ENCODE data around the gene TBX10. TPM values are rescaled to one million over a fixed set of nuclear protein-coding genes. Genes with fewer than 3 reads are reported as not detected.
"Not testable (repeated sequence)": the region's sequence is repeated elsewhere in the genome, so short reads cannot be mapped to it uniquely, and the experiment has no call there.

The TBX10 gene
- total and polyA plus RNA-seq, 2 donors, result 0.05 to 0.09 TPM

- 98% methylated on average over 26 of the region's 26 CpGs for WGBS
- not testable (repeated sequence) for H3K9me3 ChIP-seq (ENCODE audit: control insufficient read depth in 2 of 2, insufficient read depth in 1 of 2, low read length in 1 of 2); H3K36me3 ChIP-seq (ENCODE audit: control insufficient read depth in 2 of 2, insufficient read depth in 2 of 2, low read length in 1 of 2); H3K4me3 ChIP-seq (ENCODE audit: low read length in 2 of 2); H3K27me3 ChIP-seq (ENCODE audit: control insufficient read depth in 2 of 2, insufficient read depth in 1 of 2, low read length in 1 of 2); DNase-seq (ENCODE audit: low read depth in 6 of 9, low spot score in 9 of 9); H3K4me1 ChIP-seq (ENCODE audit: control insufficient read depth in 2 of 2, insufficient read depth in 2 of 2, low read length in 2 of 2); H3K27ac ChIP-seq (ENCODE audit: low read depth in 1 of 2, low read length in 1 of 2)
Measured at GRCh38 chr11:67597963-67598362, 41.6 kb downstream of the TBX10 start.

GRCh38 chr11:67597458-67597857 is 42.1 kb downstream of the TBX10 start:
- not testable (repeated sequence) for H3K4me3 ChIP-seq (ENCODE audit: low read length in 2 of 2); H3K27me3 ChIP-seq (ENCODE audit: control insufficient read depth in 2 of 2, insufficient read depth in 1 of 2, low read length in 1 of 2); H3K36me3 ChIP-seq (ENCODE audit: control insufficient read depth in 2 of 2, insufficient read depth in 2 of 2, low read length in 1 of 2); H3K9me3 ChIP-seq (ENCODE audit: control insufficient read depth in 2 of 2, insufficient read depth in 1 of 2, low read length in 1 of 2); DNase-seq (ENCODE audit: low read depth in 6 of 9, low spot score in 9 of 9); H3K27ac ChIP-seq (ENCODE audit: low read depth in 1 of 2, low read length in 1 of 2); H3K4me1 ChIP-seq (ENCODE audit: control insufficient read depth in 2 of 2, insufficient read depth in 2 of 2, low read length in 2 of 2)
- no CpG with 5 or more reads among the region's 3 CpGs for WGBS

GRCh38 chr11:67596753-67597300 is 42.7 kb downstream of the TBX10 start:
- H3K27ac ChIP-seq (ENCODE audit: low read depth in 1 of 2, low read length in 1 of 2), result no peak overlapping the region
- peaks cover 0 to 9% of the 10 kb centered on the region in 2 donors for H3K27me3 ChIP-seq (ENCODE audit: control insufficient read depth in 2 of 2, insufficient read depth in 1 of 2, low read length in 1 of 2)
- 98% methylated on average over 1 of the region's 1 CpG for WGBS
- no peak for DNase-seq (ENCODE audit: low read depth in 6 of 9, low spot score in 9 of 9)
- H3K9me3 ChIP-seq (ENCODE audit: control insufficient read depth in 2 of 2, insufficient read depth in 1 of 2, low read length in 1 of 2), result peaks cover 0 to 4% of the 10 kb centered on the region in 2 donors
- no peak overlapping the region for H3K4me3 ChIP-seq (ENCODE audit: low read length in 2 of 2)
- peaks cover 0 to 8% of the 10 kb centered on the region in 2 donors for H3K4me1 ChIP-seq (ENCODE audit: control insufficient read depth in 2 of 2, insufficient read depth in 2 of 2, low read length in 2 of 2)
- H3K36me3 ChIP-seq (ENCODE audit: control insufficient read depth in 2 of 2, insufficient read depth in 2 of 2, low read length in 1 of 2), result no peaks in the 10 kb centered on the region

- Histone ChIP-seq H3K27ac (ENCODE audit: low read depth in 1 of 2, low read length in 1 of 2) (no peak overlapping the region), H3K9me3 (ENCODE audit: control insufficient read depth in 2 of 2, insufficient read depth in 1 of 2, low read length in 1 of 2) (peaks cover 0 to 4% of the 10 kb centered on the region in 2 donors), H3K4me3 (ENCODE audit: low read length in 2 of 2) (no peak overlapping the region), H3K36me3 (ENCODE audit: control insufficient read depth in 2 of 2, insufficient read depth in 2 of 2, low read length in 1 of 2) (no peaks in the 10 kb centered on the region), H3K4me1 (ENCODE audit: control insufficient read depth in 2 of 2, insufficient read depth in 2 of 2, low read length in 2 of 2) (no peaks in the 10 kb centered on the region), H3K27me3 (ENCODE audit: control insufficient read depth in 2 of 2, insufficient read depth in 1 of 2, low read length in 1 of 2) (no peaks in the 10 kb centered on the region)
- no peak for DNase-seq (ENCODE audit: low read depth in 6 of 9, low spot score in 9 of 9)
- WGBS, result 69% methylated on average over 3 of the region's 3 CpGs
Measured at GRCh38 chr11:67594480-67594879, 45.1 kb downstream of the TBX10 start.

GRCh38 chr11:67593565-67593905 is 46.0 kb downstream of the TBX10 start:
- no peaks in the 10 kb centered on the region for H3K36me3 ChIP-seq (ENCODE audit: control insufficient read depth in 2 of 2, insufficient read depth in 2 of 2, low read length in 1 of 2)
- no peak for DNase-seq (ENCODE audit: low read depth in 6 of 9, low spot score in 9 of 9)
- H3K4me1 ChIP-seq (ENCODE audit: control insufficient read depth in 2 of 2, insufficient read depth in 2 of 2, low read length in 2 of 2), result no peaks in the 10 kb centered on the region
- H3K27ac ChIP-seq (ENCODE audit: low read depth in 1 of 2, low read length in 1 of 2), result no peak overlapping the region
- no peak overlapping the region for H3K4me3 ChIP-seq (ENCODE audit: low read length in 2 of 2)
- peaks cover 0 to 4% of the 10 kb centered on the region in 2 donors for H3K9me3 ChIP-seq (ENCODE audit: control insufficient read depth in 2 of 2, insufficient read depth in 1 of 2, low read length in 1 of 2)
- 92% methylated on average over 3 of the region's 3 CpGs for WGBS
- H3K27me3 ChIP-seq (ENCODE audit: control insufficient read depth in 2 of 2, insufficient read depth in 1 of 2, low read length in 1 of 2), result no peaks in the 10 kb centered on the region

- Histone ChIP-seq H3K27ac (ENCODE audit: low read depth in 1 of 2, low read length in 1 of 2) (no peak overlapping the region), H3K4me1 (ENCODE audit: control insufficient read depth in 2 of 2, insufficient read depth in 2 of 2, low read length in 2 of 2) (no peaks in the 10 kb centered on the region), H3K9me3 (ENCODE audit: control insufficient read depth in 2 of 2, insufficient read depth in 1 of 2, low read length in 1 of 2) (peaks cover 0 to 3% of the 10 kb centered on the region in 2 donors), H3K4me3 (ENCODE audit: low read length in 2 of 2) (no peak overlapping the region), H3K36me3 (ENCODE audit: control insufficient read depth in 2 of 2, insufficient read depth in 2 of 2, low read length in 1 of 2) (no peaks in the 10 kb centered on the region), H3K27me3 (ENCODE audit: control insufficient read depth in 2 of 2, insufficient read depth in 1 of 2, low read length in 1 of 2) (no peaks in the 10 kb centered on the region)
- 91% methylated on average over 12 of the region's 12 CpGs for whole genome bisulfite sequencing
- no peak for DNase-seq (ENCODE audit: low read depth in 6 of 9, low spot score in 9 of 9)
Measured at GRCh38 chr11:67592880-67593564, 46.5 kb downstream of the TBX10 start.

GRCh38 chr11:67588899-67589415 is 50.6 kb downstream of the TBX10 start:
- H3K4me3 ChIP-seq (ENCODE audit: low read length in 2 of 2); H3K27ac ChIP-seq (ENCODE audit: low read depth in 1 of 2, low read length in 1 of 2); DNase-seq (ENCODE audit: low read depth in 6 of 9, low spot score in 9 of 9); H3K9me3 ChIP-seq (ENCODE audit: control insufficient read depth in 2 of 2, insufficient read depth in 1 of 2, low read length in 1 of 2); H3K27me3 ChIP-seq (ENCODE audit: control insufficient read depth in 2 of 2, insufficient read depth in 1 of 2, low read length in 1 of 2): not testable (repeated sequence)
- WGBS, result 89% methylated on average over 11 of the region's 11 CpGs
- Histone ChIP-seq H3K36me3 (ENCODE audit: control insufficient read depth in 2 of 2, insufficient read depth in 2 of 2, low read length in 1 of 2) (peaks cover 5 to 14% of the 10 kb centered on the region in 2 donors), H3K4me1 (ENCODE audit: control insufficient read depth in 2 of 2, insufficient read depth in 2 of 2, low read length in 2 of 2) (peaks cover 0 to 15% of the 10 kb centered on the region in 2 donors)

- Histone ChIP-seq H3K9me3 (ENCODE audit: control insufficient read depth in 2 of 2, insufficient read depth in 1 of 2, low read length in 1 of 2) (no peaks in the 10 kb centered on the region), H3K27me3 (ENCODE audit: control insufficient read depth in 2 of 2, insufficient read depth in 1 of 2, low read length in 1 of 2) (peaks cover 0 to 2% of the 10 kb centered on the region in 2 donors), H3K4me3 (ENCODE audit: low read length in 2 of 2) (no peak overlapping the region), H3K36me3 (ENCODE audit: control insufficient read depth in 2 of 2, insufficient read depth in 2 of 2, low read length in 1 of 2) (peaks cover 5 to 14% of the 10 kb centered on the region in 2 donors), H3K4me1 (ENCODE audit: control insufficient read depth in 2 of 2, insufficient read depth in 2 of 2, low read length in 2 of 2) (peaks cover 0 to 17% of the 10 kb centered on the region in 2 donors), H3K27ac (ENCODE audit: low read depth in 1 of 2, low read length in 1 of 2) (no peak overlapping the region)
- no peak for DNase-seq (ENCODE audit: low read depth in 6 of 9, low spot score in 9 of 9)
- WGBS, result 94% methylated on average over 1 of the region's 1 CpG
Measured at GRCh38 chr11:67588136-67588503, 51.4 kb downstream of the TBX10 start.

GRCh38 chr11:67586568-67587250 is 52.9 kb downstream of the TBX10 start:
- no peak overlapping the region for H3K4me3 ChIP-seq (ENCODE audit: low read length in 2 of 2)

More at GRCh38 chr11:67586568-67587250, 52.9 kb downstream of the TBX10 start:
- no peak for DNase-seq (ENCODE audit: low read depth in 6 of 9, low spot score in 9 of 9)
- Histone ChIP-seq H3K27me3 (ENCODE audit: control insufficient read depth in 2 of 2, insufficient read depth in 1 of 2, low read length in 1 of 2) (peaks cover 0 to 11% of the 10 kb centered on the region in 2 donors), H3K36me3 (ENCODE audit: control insufficient read depth in 2 of 2, insufficient read depth in 2 of 2, low read length in 1 of 2) (peaks cover 5 to 14% of the 10 kb centered on the region in 2 donors), H3K27ac (ENCODE audit: low read depth in 1 of 2, low read length in 1 of 2) (no peak overlapping the region), H3K9me3 (ENCODE audit: control insufficient read depth in 2 of 2, insufficient read depth in 1 of 2, low read length in 1 of 2) (no peaks in the 10 kb centered on the region), H3K4me1 (ENCODE audit: control insufficient read depth in 2 of 2, insufficient read depth in 2 of 2, low read length in 2 of 2) (peaks cover 7 to 22% of the 10 kb centered on the region in 2 donors)
- 67% methylated on average over 5 of the region's 5 CpGs for WGBS
